ENCODE results near the gene FAM117B. TPM values are rescaled to one million over a fixed set of nuclear protein-coding genes. Genes with fewer than 3 reads are reported as not detected.

Gene FAM117B
- total RNA-seq, 1 experiment from 2014 or later: 2.4 TPM

DNA sequence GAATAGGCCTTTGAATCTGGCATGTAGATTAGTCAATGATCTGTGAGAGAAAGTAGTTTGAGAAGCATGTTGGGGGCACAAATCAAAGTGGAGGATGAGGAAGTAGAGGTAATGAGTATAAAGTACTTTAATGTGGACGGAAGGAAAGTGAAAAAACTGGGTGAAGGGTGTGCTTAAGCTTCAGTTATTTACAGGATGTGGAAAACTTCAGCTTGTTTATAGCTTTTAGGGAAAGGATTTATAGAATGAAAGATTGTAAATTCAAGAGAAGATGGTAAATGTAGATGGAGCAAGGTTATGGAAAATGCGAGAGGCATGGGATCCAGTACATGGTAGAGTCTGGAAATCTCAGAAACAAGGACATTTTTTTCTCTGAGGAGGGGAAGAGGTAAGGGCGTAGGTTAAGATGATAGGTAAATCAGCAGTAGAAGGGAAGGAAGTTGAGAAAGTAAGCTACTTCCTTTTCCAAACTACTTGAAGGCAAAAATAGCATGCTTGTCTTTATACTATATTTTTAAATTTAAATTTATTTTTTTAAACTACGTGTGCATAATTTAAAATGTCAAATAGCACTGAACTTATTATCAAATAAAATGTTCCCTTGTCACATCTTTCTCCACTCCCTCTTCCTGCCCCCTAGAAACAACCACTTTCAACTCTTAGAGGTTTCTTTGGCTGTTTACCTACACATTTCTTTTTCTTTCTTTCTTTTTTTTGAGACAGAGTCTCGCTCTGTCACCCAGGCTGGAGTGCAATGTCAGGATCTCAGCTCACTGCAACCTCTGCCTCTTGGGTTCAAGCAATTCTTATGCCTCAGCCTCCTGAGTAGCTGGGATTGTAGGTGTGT, 8.5 kb downstream of the FAM117B start:
- intact Hi-C loops (cut with micrococcal nuclease): no loop called here
- CTCF ChIA-PET: interaction anchor here (0.6 to 0.7 kb wide), 2 partner anchors 102 to 675 kb away, joined by 3 to 6 read pairs; no protein-coding TSS in a partner anchor
- POLR2A ChIA-PET: interaction anchor here (3.2 kb wide), 1 partner anchor 8 kb away, joined by 17 read pairs; the partner anchor contains the start of gene FAM117B
- Mint-ChIP-seq H3K27me3 (ENCODE audit: insufficient read depth, unreplicated experiment) (no peaks in the 10 kb centered on the region), H3K36me3 (ENCODE audit: insufficient read depth, unreplicated experiment) (no peaks in the 10 kb centered on the region), H3K4me1 (ENCODE audit: insufficient read depth, unreplicated experiment) (no peaks in the 10 kb centered on the region), H3K4me3 (ENCODE audit: unreplicated experiment) (no peak overlapping the region), H3K27ac (ENCODE audit: low read depth, unreplicated experiment) (no peak overlapping the region), H3K9me3 (ENCODE audit: unreplicated experiment) (no peaks in the 10 kb centered on the region)
- BruUV-seq (replicated peaks): no TSS peak
- no peak for DNase-seq (ENCODE audit: unreplicated experiment)
- no peak for TF ChIP-seq CTCF (IDR thresholded peaks at IDR 0.05; ENCODE audit: unreplicated experiment)

- no peak for DNase-seq (ENCODE audit: unreplicated experiment)
- no peak for TF ChIP-seq CTCF (IDR thresholded peaks at IDR 0.05; ENCODE audit: unreplicated experiment)
- CTCF ChIA-PET: no interaction called here
- no peaks in the 10 kb centered on the region for H3K27me3 Mint-ChIP-seq (ENCODE audit: insufficient read depth, unreplicated experiment)
- POLR2A ChIA-PET: no interaction called here
- no peak overlapping the region for H3K27ac Mint-ChIP-seq (ENCODE audit: low read depth, unreplicated experiment)
- no peaks in the 10 kb centered on the region for H3K9me3 Mint-ChIP-seq (ENCODE audit: unreplicated experiment)
- intact Hi-C loops (cut with micrococcal nuclease): no loop called here
- BruUV-seq (replicated peaks): no TSS peak
- H3K4me1 Mint-ChIP-seq (ENCODE audit: insufficient read depth, unreplicated experiment): peaks cover 12% of the 10 kb centered on the region
- H3K4me3 Mint-ChIP-seq (ENCODE audit: unreplicated experiment): no peak overlapping the region
- H3K36me3 Mint-ChIP-seq (ENCODE audit: insufficient read depth, unreplicated experiment): no peaks in the 10 kb centered on the region
Measured at GRCh38 chr2:202652119-202652518, 17.4 kb downstream of the FAM117B start.

- no TSS peak for BruUV-seq (replicated peaks)
- no peaks in the 10 kb centered on the region for H3K9me3 Mint-ChIP-seq (ENCODE audit: unreplicated experiment)
- no peak for DNase-seq (ENCODE audit: unreplicated experiment)
- H3K4me3 Mint-ChIP-seq (ENCODE audit: unreplicated experiment): no peak overlapping the region
- peaks cover 12% of the 10 kb centered on the region for H3K4me1 Mint-ChIP-seq (ENCODE audit: insufficient read depth, unreplicated experiment)
- ChIA-PET POLR2A (no interaction called here), CTCF (no interaction called here)
- H3K27ac Mint-ChIP-seq (ENCODE audit: low read depth, unreplicated experiment): no peak overlapping the region
- intact Hi-C loops (cut with micrococcal nuclease): no loop called here
- H3K36me3 Mint-ChIP-seq (ENCODE audit: insufficient read depth, unreplicated experiment): no peaks in the 10 kb centered on the region
- TF ChIP-seq CTCF (IDR thresholded peaks at IDR 0.05; ENCODE audit: unreplicated experiment): no peak
- no peaks in the 10 kb centered on the region for H3K27me3 Mint-ChIP-seq (ENCODE audit: insufficient read depth, unreplicated experiment)
Measured at GRCh38 chr2:202653890-202654289, 19.1 kb downstream of the FAM117B start.

- CTCF ChIA-PET: no interaction called here
- POLR2A ChIA-PET: no interaction called here
- H3K9me3 Mint-ChIP-seq (ENCODE audit: unreplicated experiment): no peaks in the 10 kb centered on the region
- no TSS peak for BruUV-seq (replicated peaks)
- no peak overlapping the region for H3K4me3 Mint-ChIP-seq (ENCODE audit: unreplicated experiment)
- no peak for DNase-seq (ENCODE audit: unreplicated experiment)
- no peaks in the 10 kb centered on the region for H3K36me3 Mint-ChIP-seq (ENCODE audit: insufficient read depth, unreplicated experiment)
- H3K27me3 Mint-ChIP-seq (ENCODE audit: insufficient read depth, unreplicated experiment): no peaks in the 10 kb centered on the region
- intact Hi-C loops (cut with micrococcal nuclease): no loop called here
- H3K27ac Mint-ChIP-seq (ENCODE audit: low read depth, unreplicated experiment): no peak overlapping the region
- no peak for TF ChIP-seq CTCF (IDR thresholded peaks at IDR 0.05; ENCODE audit: unreplicated experiment)
- H3K4me1 Mint-ChIP-seq (ENCODE audit: insufficient read depth, unreplicated experiment): peaks cover 12% of the 10 kb centered on the region
Measured at GRCh38 chr2:202657876-202658275, 23.1 kb downstream of the FAM117B start.
